Esophagus (tissue), 2 donors: ENCODE results near the gene FOS. TPM values are rescaled to one million over a fixed set of nuclear protein-coding genes. Genes with fewer than 3 reads are reported as not detected.
A peak's percentile ranks its signal among the peaks of the same experiment; 100 is the strongest.

Source experiments
- H3K27ac ChIP-seq, 2 donors: one replicate each; pipeline ENCODE4 v1.5.1; 2013; ENCODE audit warnings: low read depth in 2 of 2, mild to moderate bottlenecking in 2 of 2, inconsistent platforms in 1 of 2, low read length in 1 of 2, moderate library complexity in 1 of 2
- H3K27me3 ChIP-seq, 2 donors: one replicate each; pipeline ENCODE4 v1.6.1; 2013; ENCODE audit warnings: low read length in 2 of 2, control low read depth in 1 of 2, mild to moderate bottlenecking in 1 of 2; ENCODE audit not compliant: insufficient read depth in 2 of 2, control insufficient read depth in 1 of 2
- H3K36me3 ChIP-seq, 2 donors: one replicate each; pipeline ENCODE4 v1.6.1; 2013; ENCODE audit warnings: low read length in 1 of 2; ENCODE audit not compliant: control insufficient read depth in 2 of 2, insufficient read depth in 2 of 2
- H3K4me1 ChIP-seq, 2 donors: one replicate each; pipeline ENCODE4 v1.6.1; 2013; ENCODE audit warnings: low read length in 1 of 2; ENCODE audit not compliant: control insufficient read depth in 2 of 2, insufficient read depth in 2 of 2
- H3K4me3 ChIP-seq, 2 donors: one replicate each; pipeline ENCODE4 v1.5.1; 2013; ENCODE audit warnings: low read length in 2 of 2, mild to moderate bottlenecking in 2 of 2, low read depth in 1 of 2, moderate library complexity in 1 of 2
- H3K9me3 ChIP-seq, 2 donors: one replicate each; pipeline ENCODE4 v1.6.1; 2013; ENCODE audit warnings: mild to moderate bottlenecking in 2 of 2, low read depth in 1 of 2, low read length in 1 of 2, moderate library complexity in 1 of 2; ENCODE audit not compliant: control insufficient read depth in 2 of 2, insufficient read depth in 1 of 2
- whole genome bisulfite sequencing, 2 donors: extraction: QIAGEN DNeasy Blood & Tissue Kit; methylation state at CpG; one replicate each; pipeline ENCODE4 v1.1.7; 2013; 5-methylcytosine and 5-hydroxymethylcytosine counted together
- polyA plus RNA-seq, 2 donors: library from polyadenylated mRNA; stranded (reverse); fragments of 200-250 nt; gene quantifications; one replicate each; pipeline ENCODE4 v1.2.3, GENCODE V29; 2013
- donor health status: healthy with polysubstance abuse.
- donor health status: Bipolar disorder and iron deficiency.

FOS gene
- polyA plus RNA-seq, 2 donors = 99.5 to 102 TPM

DNA sequence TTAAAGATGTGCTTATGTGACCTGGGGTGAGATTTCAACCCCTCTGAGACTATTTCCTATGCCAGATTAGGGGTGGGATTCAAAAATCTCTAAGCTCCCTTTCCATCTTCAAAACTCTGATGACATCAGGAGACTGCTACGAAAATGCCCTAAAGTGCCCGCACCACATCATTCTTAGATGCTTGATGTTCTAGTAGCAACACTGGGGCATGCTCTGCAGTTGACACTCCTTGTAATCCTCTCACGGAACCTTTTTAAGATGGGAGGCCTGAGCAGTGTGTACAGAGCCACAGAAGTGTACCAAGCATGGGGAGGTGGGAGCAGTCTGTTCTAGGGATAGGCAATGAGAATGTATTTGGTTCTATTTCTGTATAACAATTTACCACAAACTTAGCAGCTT, 12.2 kb downstream of the FOS start:
- WGBS, 2 donors = 89 to 92% methylated on average over 3 of the region's 3 CpGs
- no peak overlapping the region for H3K27ac ChIP-seq
- no peak overlapping the region for H3K4me3 ChIP-seq
- no peaks in the 10 kb centered on the region for H3K36me3 ChIP-seq
- H3K27me3 ChIP-seq = no peaks in the 10 kb centered on the region
- H3K9me3 ChIP-seq = no peaks in the 10 kb centered on the region
- H3K4me1 ChIP-seq = peaks cover 3 to 5% of the 10 kb centered on the region in 2 donors

DNA sequence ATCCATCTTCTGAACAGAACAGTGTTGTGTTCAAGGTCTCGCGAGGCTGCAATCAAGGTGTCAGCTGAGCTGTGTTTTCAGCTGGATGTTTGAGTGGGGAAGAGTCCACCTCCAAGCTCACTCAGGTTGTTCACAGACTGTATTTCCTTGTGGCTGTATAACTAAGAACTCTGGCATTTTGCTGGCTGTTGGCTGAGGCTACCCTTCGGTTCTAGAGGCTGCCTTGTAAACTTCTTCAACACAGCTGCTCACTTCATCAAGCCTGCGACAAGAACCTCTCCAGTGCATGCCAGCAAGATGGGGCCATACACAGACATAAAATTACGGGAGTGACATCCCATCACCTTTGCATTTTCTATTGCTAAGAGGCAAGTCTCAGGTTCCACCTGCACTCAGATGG, 12.7 kb downstream of the FOS start:
- H3K27me3 ChIP-seq = no peaks in the 10 kb centered on the region
- WGBS, 2 donors = 84 to 90% methylated on average over 5 of the region's 5 CpGs
- H3K4me1 ChIP-seq = peaks cover 3 to 5% of the 10 kb centered on the region in 2 donors
- no peak overlapping the region for H3K4me3 ChIP-seq
- H3K36me3 ChIP-seq = no peaks in the 10 kb centered on the region
- no peak overlapping the region for H3K27ac ChIP-seq
- no peaks in the 10 kb centered on the region for H3K9me3 ChIP-seq

DNA sequence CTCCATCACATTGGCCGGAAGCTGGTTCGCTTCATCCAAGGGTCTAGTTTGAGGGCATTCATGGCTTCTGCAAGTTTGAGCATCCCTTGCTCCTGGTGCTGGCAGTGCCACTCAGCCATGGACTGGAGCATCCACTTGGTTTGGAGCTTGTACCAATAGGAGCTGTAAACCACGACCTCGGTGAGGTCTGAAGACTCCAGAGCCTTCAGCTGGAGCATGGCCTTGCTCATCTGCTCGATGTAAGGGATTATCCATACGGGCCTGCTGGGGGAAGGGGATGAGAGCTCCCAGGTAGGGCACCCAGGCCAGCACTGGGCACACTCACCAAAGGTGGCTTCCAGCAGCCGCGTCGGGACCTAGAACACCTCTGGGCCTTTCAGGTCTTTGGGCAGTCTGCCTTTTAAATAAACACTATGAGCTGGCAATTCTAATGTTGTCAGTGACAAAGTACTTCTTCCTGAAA, 13.5 kb downstream of the FOS start:
- H3K27me3 ChIP-seq = no peaks in the 10 kb centered on the region
- 77 to 80% methylated on average over 9 of the region's 9 CpGs for WGBS, 2 donors

DNA sequence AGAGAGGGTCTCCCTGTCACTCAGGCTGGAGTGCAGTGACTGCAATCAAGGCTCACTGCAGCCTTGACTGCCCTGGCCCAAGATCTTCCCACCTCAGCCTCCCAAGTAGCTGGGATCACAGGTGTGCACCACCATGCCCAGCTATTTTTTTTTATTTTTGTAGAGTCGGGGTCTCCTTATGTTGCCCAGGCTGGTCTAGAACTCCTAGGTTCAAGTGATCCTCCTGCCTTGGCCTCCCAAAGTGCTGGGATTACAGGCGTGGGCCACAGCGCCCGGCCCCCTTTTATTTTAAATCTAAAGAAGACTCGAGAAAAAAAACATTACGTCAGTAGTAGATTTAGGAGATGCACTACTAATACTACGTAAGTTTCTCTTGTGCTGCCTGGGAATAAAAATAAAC, 14.3 kb downstream of the FOS start:
- Histone ChIP-seq H3K27me3 (no peaks in the 10 kb centered on the region), H3K27ac (no peak overlapping the region), H3K9me3 (no peaks in the 10 kb centered on the region), H3K36me3 (no peaks in the 10 kb centered on the region), H3K4me1 (peaks cover 3 to 5% of the 10 kb centered on the region in 2 donors), H3K4me3 (no peak overlapping the region)
- 93 to 96% methylated on average over 7 of the region's 7 CpGs for WGBS, 2 donors

More for the DNA sequence above, 13.5 kb downstream of the FOS start:
- H3K27ac ChIP-seq = no peak overlapping the region
- H3K9me3 ChIP-seq = no peaks in the 10 kb centered on the region
- peaks cover 3 to 5% of the 10 kb centered on the region in 2 donors for H3K4me1 ChIP-seq
- no peaks in the 10 kb centered on the region for H3K36me3 ChIP-seq
- H3K4me3 ChIP-seq = no peak overlapping the region

DNA sequence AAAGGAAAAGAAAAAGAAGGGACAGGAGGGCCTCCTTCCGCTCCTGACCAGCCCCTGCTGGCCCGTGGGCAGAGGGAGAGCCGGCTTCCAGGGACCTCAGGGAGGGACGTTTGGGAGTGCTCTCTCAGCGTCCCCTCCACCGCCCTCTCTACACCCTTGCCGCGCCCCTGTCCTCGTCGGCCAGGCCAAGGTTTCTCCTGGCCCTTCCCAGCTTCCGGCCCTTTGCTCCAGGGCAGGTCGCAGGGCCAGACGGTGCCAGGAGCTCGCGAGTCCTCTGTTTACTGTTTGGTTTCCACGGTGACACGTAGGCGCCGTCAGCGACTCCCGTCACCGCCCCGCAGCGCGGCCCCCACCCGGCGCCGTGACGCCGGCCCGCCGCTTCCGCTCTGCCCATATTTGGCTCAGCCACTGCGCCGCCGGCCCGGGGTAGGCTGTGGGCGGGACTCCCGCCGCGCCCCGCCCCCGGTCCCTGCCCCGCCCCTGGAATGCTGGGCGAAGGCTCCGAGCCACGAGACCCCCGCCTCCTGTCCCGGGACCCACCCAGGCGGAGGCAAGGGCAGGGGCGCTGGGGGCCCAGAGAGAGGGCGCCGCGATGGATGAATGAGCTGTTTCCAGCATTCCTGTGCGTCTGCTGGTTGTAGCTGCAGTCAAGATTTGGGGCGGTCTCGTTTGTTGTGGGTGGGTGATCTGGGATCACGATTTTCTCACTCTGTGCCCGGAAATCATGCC, 15.5 kb downstream of the FOS start:
- 0 to 1% methylated on average over 58 to 59 of the region's 59 CpGs for WGBS, 2 donors
- Histone ChIP-seq H3K4me3 (peak overlapping the region; percentile 56 to 62), H3K9me3 (no peaks in the 10 kb centered on the region), H3K4me1 (peaks cover 3 to 5% of the 10 kb centered on the region in 2 donors), H3K27ac (peak overlapping the region; percentile 90 to 95), H3K27me3 (no peaks in the 10 kb centered on the region), H3K36me3 (no peaks in the 10 kb centered on the region)

DNA sequence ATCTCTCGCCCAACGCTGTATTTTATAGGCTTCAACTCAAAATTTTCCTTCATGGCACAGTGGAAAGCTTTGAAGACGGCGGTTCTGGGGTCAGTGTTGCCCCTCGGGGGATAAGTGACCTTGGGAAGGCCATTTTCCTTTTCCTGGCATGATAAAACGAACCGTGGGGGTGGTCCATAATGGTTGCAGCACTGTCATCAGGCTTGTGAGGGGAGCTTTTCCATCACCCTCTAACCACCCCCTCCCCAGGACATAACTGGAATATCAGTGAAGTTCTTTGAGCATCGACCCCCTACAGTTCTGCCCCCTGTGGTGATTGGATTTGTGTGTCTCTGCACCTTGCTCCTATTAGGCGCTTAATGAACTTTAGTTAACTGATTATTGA, 16.0 kb downstream of the FOS start:
- 0% methylated on average over 9 of the region's 9 CpGs for WGBS, 2 donors
- Histone ChIP-seq H3K27me3 (no peaks in the 10 kb centered on the region), H3K9me3 (no peaks in the 10 kb centered on the region), H3K4me1 (peaks cover 3 to 5% of the 10 kb centered on the region in 2 donors), H3K27ac (peak overlapping the region; percentile 90 to 95), H3K4me3 (peak overlapping the region; percentile 56 to 62), H3K36me3 (no peaks in the 10 kb centered on the region)

DNA sequence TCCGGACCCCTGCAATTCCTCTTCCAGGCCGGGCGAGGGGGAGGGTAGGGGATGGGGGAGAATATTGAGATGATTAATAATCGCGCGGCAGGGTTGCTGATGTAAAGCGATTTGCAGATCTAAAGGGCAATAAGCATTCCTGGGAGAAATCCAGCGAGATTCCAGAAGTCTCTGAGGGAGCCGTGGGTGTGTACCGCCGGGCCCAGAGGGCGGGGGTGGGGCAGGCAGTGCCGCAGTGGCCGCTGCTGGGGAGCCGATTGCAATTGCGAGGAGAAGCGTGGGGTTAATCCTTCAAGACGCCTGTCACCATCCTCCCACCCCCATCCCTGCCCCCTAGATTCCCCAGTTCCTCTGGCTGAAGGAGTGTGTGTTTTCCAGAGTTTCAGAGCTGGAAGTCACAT, 16.4 kb downstream of the FOS start:
- Histone ChIP-seq H3K36me3 (no peaks in the 10 kb centered on the region), H3K9me3 (no peaks in the 10 kb centered on the region), H3K27ac (peak overlapping the region; percentile 90 to 95), H3K4me1 (peaks cover 3 to 5% of the 10 kb centered on the region in 2 donors), H3K27me3 (no peaks in the 10 kb centered on the region), H3K4me3 (peak overlapping the region in 1 of 2 donors; percentile 56)
- 2 to 3% methylated on average over 18 of the region's 18 CpGs for WGBS, 2 donors

DNA sequence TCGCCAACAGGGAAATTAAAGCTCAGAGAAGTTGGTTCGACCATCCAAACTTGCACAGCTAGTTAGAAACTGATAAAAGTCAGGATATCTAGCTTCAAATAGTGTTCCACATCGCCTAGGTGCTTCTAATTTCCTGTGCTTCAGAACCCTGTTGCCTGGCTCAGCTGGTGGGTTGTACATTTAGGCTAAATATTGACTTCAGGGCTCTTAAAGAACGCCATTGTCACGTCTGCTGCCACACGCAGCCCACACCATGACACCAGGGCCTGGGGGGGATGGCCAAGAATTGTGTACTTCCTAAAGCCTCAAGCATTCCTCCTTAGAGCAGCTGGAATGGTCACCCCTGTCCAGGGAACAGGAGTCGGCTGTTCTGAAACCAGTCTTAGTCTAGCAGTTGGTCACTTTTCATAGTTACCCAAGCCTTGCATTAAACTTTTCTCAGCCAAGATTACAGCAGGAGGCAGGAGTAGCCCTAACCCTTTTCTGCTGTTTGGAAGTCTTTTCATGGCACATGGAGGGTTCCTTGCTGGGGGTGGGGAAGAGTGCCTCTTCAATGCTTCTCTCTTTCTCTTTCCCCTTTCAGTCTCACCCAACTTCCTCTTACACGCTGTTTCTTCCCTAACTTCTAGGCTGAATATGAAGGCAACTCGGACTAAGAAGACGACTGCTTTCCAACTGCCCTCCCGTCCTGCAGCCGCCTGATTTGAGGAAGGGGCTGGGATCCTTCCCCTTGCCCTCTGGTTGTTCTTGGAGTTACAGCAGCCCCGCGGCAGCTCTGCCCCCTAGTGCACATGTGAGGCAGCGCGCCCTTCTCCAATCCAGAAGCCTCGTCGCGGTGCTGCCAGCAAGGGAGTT, 17.1 kb downstream of the FOS start:
- Histone ChIP-seq H3K4me3 (peak overlapping the region; percentile 16 to 56), H3K27ac (peak overlapping the region; percentile 90 to 95)

DNA sequence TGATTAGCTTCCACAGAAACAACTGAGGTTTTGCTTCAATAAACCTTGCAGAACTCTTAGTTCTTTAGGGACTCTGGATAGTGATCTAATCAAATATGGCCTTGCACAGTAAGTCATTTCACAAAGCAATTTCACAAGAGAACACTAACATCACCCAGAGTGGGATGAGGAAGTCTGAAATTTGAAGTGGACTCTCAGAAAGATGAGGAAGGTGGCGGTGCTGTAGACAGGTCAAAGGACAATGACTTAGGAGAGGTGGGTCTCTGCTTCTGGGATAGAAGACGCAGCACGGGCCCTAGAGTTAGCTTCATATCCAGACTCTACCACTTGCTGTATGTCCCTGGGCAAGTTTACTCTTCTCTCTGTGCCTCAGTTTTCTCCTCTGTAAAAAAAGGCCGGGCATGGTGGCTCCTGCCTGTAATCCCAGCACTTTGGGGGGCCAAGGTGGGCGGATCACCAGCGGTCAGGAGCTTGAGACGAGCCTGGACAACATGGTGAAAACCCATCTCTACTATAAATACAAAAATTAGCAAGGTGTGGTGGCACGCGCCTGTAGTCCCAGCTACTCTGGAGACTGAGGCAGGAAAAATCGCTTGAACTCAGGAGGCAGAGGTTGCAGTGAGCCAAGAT, 18.9 kb downstream of the FOS start:
- Histone ChIP-seq H3K27ac (peak overlapping the region; percentile 78 to 92), H3K4me1 (peaks cover 3 to 5% of the 10 kb centered on the region in 2 donors), H3K4me3 (no peak overlapping the region), H3K9me3 (no peaks in the 10 kb centered on the region), H3K36me3 (no peaks in the 10 kb centered on the region), H3K27me3 (no peaks in the 10 kb centered on the region)
- WGBS, 2 donors = 92 to 93% methylated on average over 10 of the region's 10 CpGs

More for the DNA sequence above, 17.1 kb downstream of the FOS start:
- WGBS, 2 donors = 3 to 5% methylated on average over 19 of the region's 19 CpGs
- Histone ChIP-seq H3K9me3 (no peaks in the 10 kb centered on the region), H3K27me3 (no peaks in the 10 kb centered on the region), H3K36me3 (no peaks in the 10 kb centered on the region), H3K4me1 (peaks cover 3 to 5% of the 10 kb centered on the region in 2 donors)
